ENCODE results near the gene CAMTA1. TPM values are rescaled to one million over a fixed set of nuclear protein-coding genes. Genes with fewer than 3 reads are reported as not detected.
A peak's percentile ranks its signal among the peaks of the same experiment; 100 is the strongest.

CAMTA1 gene
- total RNA-seq, 6 donors from 2014 or later: 38.8 to 74.0 (median 46.1) TPM

GRCh38 chr1:7666249-7666648 is 881.0 kb downstream of the CAMTA1 start:
- TF ChIP-seq POLR2A (IDR thresholded peaks at IDR 0.05) (no peak), POLR2AphosphoS5 (IDR thresholded peaks at IDR 0.05) (no peak), EP300 (IDR thresholded peaks at IDR 0.05) (no peak)
- TF ChIP-seq, protein P1, sequence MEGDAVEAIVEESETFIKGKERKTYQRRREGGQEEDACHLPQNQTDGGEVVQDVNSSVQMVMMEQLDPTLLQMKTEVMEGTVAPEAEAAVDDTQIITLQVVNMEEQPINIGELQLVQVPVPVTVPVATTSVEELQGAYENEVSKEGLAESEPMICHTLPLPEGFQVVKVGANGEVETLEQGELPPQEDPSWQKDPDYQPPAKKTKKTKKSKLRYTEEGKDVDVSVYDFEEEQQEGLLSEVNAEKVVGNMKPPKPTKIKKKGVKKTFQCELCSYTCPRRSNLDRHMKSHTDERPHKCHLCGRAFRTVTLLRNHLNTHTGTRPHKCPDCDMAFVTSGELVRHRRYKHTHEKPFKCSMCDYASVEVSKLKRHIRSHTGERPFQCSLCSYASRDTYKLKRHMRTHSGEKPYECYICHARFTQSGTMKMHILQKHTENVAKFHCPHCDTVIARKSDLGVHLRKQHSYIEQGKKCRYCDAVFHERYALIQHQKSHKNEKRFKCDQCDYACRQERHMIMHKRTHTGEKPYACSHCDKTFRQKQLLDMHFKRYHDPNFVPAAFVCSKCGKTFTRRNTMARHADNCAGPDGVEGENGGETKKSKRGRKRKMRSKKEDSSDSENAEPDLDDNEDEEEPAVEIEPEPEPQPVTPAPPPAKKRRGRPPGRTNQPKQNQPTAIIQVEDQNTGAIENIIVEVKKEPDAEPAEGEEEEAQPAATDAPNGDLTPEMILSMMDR (IDR thresholded peaks at IDR 0.05): no peak
- DNase-seq (peak in 1 of 2 donors; percentile 32), ATAC-seq (ENCODE audit: low FRiP score in 2 of 2) (no peak)
- Histone ChIP-seq H3K36me3 (no peaks in the 10 kb centered on the region), H3K27ac (no peak overlapping the region), H3K4me3 (no peak overlapping the region), H3K4me1 (peaks cover 8 to 16% (median 12%) of the 10 kb centered on the region in 4 donors), H3K27me3 (no peaks in the 10 kb centered on the region), H3K9me3 (no peaks in the 10 kb centered on the region)
- 65 to 82% methylated on average over 3 to 6 of the region's 6 CpGs for WGBS, 2 donors

- no peaks in the 10 kb centered on the region for H3K27me3 ChIP-seq
- H3K4me3 ChIP-seq: no peak overlapping the region
- H3K27ac ChIP-seq: no peak overlapping the region
- ATAC-seq (ENCODE audit: low FRiP score in 2 of 2) (no peak), DNase-seq (no peak)
- TF ChIP-seq POLR2AphosphoS5 (IDR thresholded peaks at IDR 0.05): no peak
- no peak for TF ChIP-seq EP300 (IDR thresholded peaks at IDR 0.05)
- no peak for TF ChIP-seq POLR2A (IDR thresholded peaks at IDR 0.05)
- TF ChIP-seq, protein P1 (IDR thresholded peaks at IDR 0.05): no peak
- no peaks in the 10 kb centered on the region for H3K36me3 ChIP-seq
- no peaks in the 10 kb centered on the region for H3K9me3 ChIP-seq
- peaks cover 8 to 16% (median 12%) of the 10 kb centered on the region in 4 donors for H3K4me1 ChIP-seq
- WGBS, 2 donors: 78 to 88% methylated on average over 7 to 11 of the region's 11 CpGs
These were observed 881.9 kb downstream of the CAMTA1 start for GRCh38 chr1:7667159-7667558.

GRCh38 chr1:7667625-7668218 is 882.5 kb downstream of the CAMTA1 start:
- ATAC-seq (ENCODE audit: low FRiP score in 2 of 2) (peak; percentile 83 to 90), DNase-seq (peak; percentile 89 to 97)
- Histone ChIP-seq H3K36me3 (no peaks in the 10 kb centered on the region), H3K4me3 (no peak overlapping the region), H3K27me3 (no peaks in the 10 kb centered on the region), H3K4me1 (peaks cover 8 to 16% (median 12%) of the 10 kb centered on the region in 4 donors), H3K27ac (no peak overlapping the region), H3K9me3 (no peaks in the 10 kb centered on the region)
- WGBS, 2 donors: 23 to 66% methylated on average over 4 to 11 of the region's 11 CpGs
- no peak for TF ChIP-seq EP300 (IDR thresholded peaks at IDR 0.05)
- TF ChIP-seq, protein P1 (IDR thresholded peaks at IDR 0.05): peak; percentile 99 to 100 (median 100)

GRCh38 chr1:7669559-7670311 is 884.5 kb downstream of the CAMTA1 start:
- DNase-seq (peak in 1 of 2 donors; percentile 42), ATAC-seq (ENCODE audit: low FRiP score in 2 of 2) (peak; percentile 49 to 68)
- 11 to 20% methylated on average over 7 to 19 of the region's 19 CpGs for WGBS, 2 donors

More at GRCh38 chr1:7669559-7670311, 884.5 kb downstream of the CAMTA1 start:
- Histone ChIP-seq H3K36me3 (no peaks in the 10 kb centered on the region), H3K4me1 (peaks cover 8 to 16% (median 12%) of the 10 kb centered on the region in 4 donors), H3K27me3 (no peaks in the 10 kb centered on the region), H3K4me3 (peak overlapping the region in 2 of 4 donors; percentile 25 to 33), H3K9me3 (no peaks in the 10 kb centered on the region), H3K27ac (no peak overlapping the region)
- TF ChIP-seq EP300 (IDR thresholded peaks at IDR 0.05): no peak
- TF ChIP-seq, protein P1 (IDR thresholded peaks at IDR 0.05): peak; percentile 75 to 94 (median 78)

All from upper lobe of left lung (tissue), 6 donors.